ENCODE data around the gene RAPGEF1. TPM values are rescaled to one million over a fixed set of nuclear protein-coding genes. Genes with fewer than 3 reads are reported as not detected.

RAPGEF1 gene
- total and polyA plus RNA-seq, 9 of the 15 experiments (the other 6 are each of a cell fraction or from before 2014, with no cell fraction given), result 0.06 to 44.1 (median 19.9) TPM

DNA sequence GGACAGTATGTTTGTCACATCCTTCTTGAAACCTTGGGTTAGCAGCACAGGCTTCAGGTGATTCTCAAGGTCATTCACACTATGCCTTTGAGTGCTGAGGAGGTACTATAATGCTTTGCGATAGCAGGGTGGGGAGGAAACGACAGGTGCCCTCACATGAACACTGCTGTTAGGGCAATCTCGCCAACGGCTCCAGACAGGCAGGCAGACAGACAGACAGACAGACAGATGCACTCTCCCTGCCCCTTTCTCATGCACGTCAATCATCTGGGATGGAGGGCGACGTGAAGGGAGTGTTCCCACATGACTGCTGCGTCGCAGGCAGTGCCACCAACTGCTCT, 82.9 kb downstream of the RAPGEF1 start:
- WGBS (ENCODE audit: insufficient coverage, low coverage, missing lambda C conversion rate), result 73% methylated on average over 9 of the region's 9 CpGs
- peaks cover 8% of the 10 kb centered on the region; the same call in 1 of the 3 replicates for H3K79me2 ChIP-seq (ENCODE audit: control insufficient read depth, insufficient read depth, low read length)
- intact Hi-C loops (cut with micrococcal nuclease) (no loop called here), in situ Hi-C loops (cut with MboI) (no loop called here)
- peaks cover 4% of the 10 kb centered on the region; the same call in 1 of the 2 replicates for H4K20me1 ChIP-seq (replicated peaks; ENCODE audit: control insufficient read depth, insufficient read depth, low read length)
- no peak overlapping the region for H2AFZ ChIP-seq (ENCODE audit: low read depth, low read length)
- H3K9ac ChIP-seq (ENCODE audit: insufficient read depth in 1 of 2, low read depth in 2 of 2, low read length in 2 of 2), result no peak overlapping the region
- H3K4me1 ChIP-seq (replicated peaks in 1 of 2; ENCODE audit: control insufficient read depth in 2 of 2, insufficient read depth in 2 of 2, low read length in 2 of 2), result peaks cover 0 to 6% of the 10 kb centered on the region in 2 experiments; a peak in 2 of 5 replicates
- FAIRE-seq, result no peak
- ChIA-PET CTCF (ENCODE audit: low intra/inter-chr PET ratio) (no interaction called here), POLR2A (interaction anchor here (0.6 kb wide), 1 partner anchor 1232 kb away, joined by 3 read pairs; no protein-coding TSS in a partner anchor)
- no TSS peak for BruUV-seq (replicated peaks)
- TF ChIP-seq, protein P1, sequence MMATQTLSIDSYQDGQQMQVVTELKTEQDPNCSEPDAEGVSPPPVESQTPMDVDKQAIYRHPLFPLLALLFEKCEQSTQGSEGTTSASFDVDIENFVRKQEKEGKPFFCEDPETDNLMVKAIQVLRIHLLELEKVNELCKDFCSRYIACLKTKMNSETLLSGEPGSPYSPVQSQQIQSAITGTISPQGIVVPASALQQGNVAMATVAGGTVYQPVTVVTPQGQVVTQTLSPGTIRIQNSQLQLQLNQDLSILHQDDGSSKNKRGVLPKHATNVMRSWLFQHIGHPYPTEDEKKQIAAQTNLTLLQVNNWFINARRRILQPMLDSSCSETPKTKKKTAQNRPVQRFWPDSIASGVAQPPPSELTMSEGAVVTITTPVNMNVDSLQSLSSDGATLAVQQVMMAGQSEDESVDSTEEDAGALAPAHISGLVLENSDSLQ (IDR thresholded peaks at IDR 0.05), result peak; percentile 40
- TF ChIP-seq, protein P2, sequence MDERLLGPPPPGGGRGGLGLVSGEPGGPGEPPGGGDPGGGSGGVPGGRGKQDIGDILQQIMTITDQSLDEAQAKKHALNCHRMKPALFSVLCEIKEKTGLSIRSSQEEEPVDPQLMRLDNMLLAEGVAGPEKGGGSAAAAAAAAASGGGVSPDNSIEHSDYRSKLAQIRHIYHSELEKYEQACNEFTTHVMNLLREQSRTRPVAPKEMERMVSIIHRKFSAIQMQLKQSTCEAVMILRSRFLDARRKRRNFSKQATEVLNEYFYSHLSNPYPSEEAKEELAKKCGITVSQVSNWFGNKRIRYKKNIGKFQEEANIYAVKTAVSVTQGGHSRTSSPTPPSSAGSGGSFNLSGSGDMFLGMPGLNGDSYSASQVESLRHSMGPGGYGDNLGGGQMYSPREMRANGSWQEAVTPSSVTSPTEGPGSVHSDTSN (CRISPR knock-in tag; IDR thresholded peaks at IDR 0.05; ENCODE audit: low read depth), result no peak
- TF ChIP-seq, protein P2 (tag; conservative IDR thresholded peaks at IDR 0.05; ENCODE audit: low read depth), result peak; percentile 4; the same call in 1 of the 2 replicates
- TF ChIP-seq BRD9 (IDR thresholded peaks at IDR 0.05; ENCODE audit: low read depth, partially characterized antibody) (no peak), SLC30A9 (CRISPR knock-in tag; IDR thresholded peaks at IDR 0.05) (no peak)
- H3K9me3 ChIP-seq (replicated peaks; ENCODE audit: control insufficient read depth, insufficient read depth, low read depth, low read length), result no peaks in the 10 kb centered on the region
- H3K9me1 ChIP-seq (ENCODE audit: control insufficient read depth, insufficient read depth, low read length), result no peaks in the 10 kb centered on the region
- no peak for ATAC-seq
- H3K36me3 ChIP-seq (ENCODE audit: control insufficient read depth, insufficient read depth, low read length), result no peaks in the 10 kb centered on the region
- DNase-seq (ENCODE audit: extremely low read depth in 1 of 4, low spot score in 3 of 4), result no peak
- H3K4me2 ChIP-seq (ENCODE audit: insufficient read depth, low read length), result no peak overlapping the region
- no peak overlapping the region for H3K27ac ChIP-seq (ENCODE audit: extremely low read depth, low read depth, low read length)
- H3K27me3 ChIP-seq (ENCODE audit: control insufficient read depth in 2 of 2, insufficient read depth in 2 of 2, low read length in 2 of 2), result no peaks in the 10 kb centered on the region
- H3K4me3 ChIP-seq, result no peak overlapping the region
